B cell (primary cell): ENCODE measurements around the gene PRELID3B.

ENCODE experiments used
- EZH2 ChIP-seq: IDR thresholded peaks from 2 replicates; pipeline ENCODE4 v1.6.1; 2012; ENCODE audit warnings: borderline replicate concordance, low read depth, mild to moderate bottlenecking, moderate library complexity, low read length; ENCODE audit not compliant: insufficient read depth, poor library complexity, severe bottlenecking
- TF ChIP-seq, protein P1 (sequence below): fragments of 200-600 bp; IDR thresholded peaks from one replicate; pipeline ENCODE4 v1.8.0; 2022; ENCODE audit warnings: antibody characterized with exemption, mild to moderate bottlenecking

DNA sequence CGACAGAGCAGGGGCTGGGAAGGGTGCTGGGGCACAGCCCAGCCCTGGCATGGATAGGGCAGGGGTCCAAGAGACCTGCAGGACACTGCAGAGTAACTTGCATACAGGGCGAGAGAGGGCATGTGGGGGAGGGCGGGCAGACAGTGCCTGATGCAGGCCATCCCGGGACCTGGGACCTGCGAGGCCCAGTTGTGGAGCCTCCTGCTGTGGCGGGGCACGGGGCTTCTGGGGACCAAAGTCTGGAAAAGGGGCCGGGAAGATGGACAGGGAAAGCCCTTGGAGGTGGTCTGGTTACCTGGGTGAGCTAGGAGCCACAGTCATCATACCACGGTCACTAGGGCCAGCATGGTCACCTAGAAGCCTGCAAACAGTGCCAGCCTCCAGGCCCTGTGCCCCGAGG is 23.8 kb downstream of the PRELID3B start:
- TF ChIP-seq, protein P1, sequence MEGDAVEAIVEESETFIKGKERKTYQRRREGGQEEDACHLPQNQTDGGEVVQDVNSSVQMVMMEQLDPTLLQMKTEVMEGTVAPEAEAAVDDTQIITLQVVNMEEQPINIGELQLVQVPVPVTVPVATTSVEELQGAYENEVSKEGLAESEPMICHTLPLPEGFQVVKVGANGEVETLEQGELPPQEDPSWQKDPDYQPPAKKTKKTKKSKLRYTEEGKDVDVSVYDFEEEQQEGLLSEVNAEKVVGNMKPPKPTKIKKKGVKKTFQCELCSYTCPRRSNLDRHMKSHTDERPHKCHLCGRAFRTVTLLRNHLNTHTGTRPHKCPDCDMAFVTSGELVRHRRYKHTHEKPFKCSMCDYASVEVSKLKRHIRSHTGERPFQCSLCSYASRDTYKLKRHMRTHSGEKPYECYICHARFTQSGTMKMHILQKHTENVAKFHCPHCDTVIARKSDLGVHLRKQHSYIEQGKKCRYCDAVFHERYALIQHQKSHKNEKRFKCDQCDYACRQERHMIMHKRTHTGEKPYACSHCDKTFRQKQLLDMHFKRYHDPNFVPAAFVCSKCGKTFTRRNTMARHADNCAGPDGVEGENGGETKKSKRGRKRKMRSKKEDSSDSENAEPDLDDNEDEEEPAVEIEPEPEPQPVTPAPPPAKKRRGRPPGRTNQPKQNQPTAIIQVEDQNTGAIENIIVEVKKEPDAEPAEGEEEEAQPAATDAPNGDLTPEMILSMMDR: no peak
- no peak for TF ChIP-seq EZH2
